GM19035 (cell line): Measurements from ENCODE around the gene KRIT1.

Source experiments
- ATAC-seq: cut with Tn5 transposase; IDR thresholded peaks from one replicate; pipeline ENCODE4 v1.9.1; 2021; ENCODE audit not compliant: unreplicated experiment

Gene KRIT1

GRCh38 chr7:92156990-92157389, 88.7 kb downstream of the KRIT1 start:
- no peak for ATAC-seq

GRCh38 chr7:92155108-92155739, 90.5 kb downstream of the KRIT1 start:
- ATAC-seq, result no peak

GRCh38 chr7:92150450-92151017, 95.2 kb downstream of the KRIT1 start:
- no peak for ATAC-seq

- ATAC-seq, result no peak
These were observed 95.9 kb downstream of the KRIT1 start for GRCh38 chr7:92149736-92150239.
